Right atrium auricular region (tissue), 2 donors: ENCODE measurements around the gene RBM39. TPM values are rescaled to one million over a fixed set of nuclear protein-coding genes. Genes with fewer than 3 reads are reported as not detected.
A peak's percentile ranks its signal among the peaks of the same experiment; 100 is the strongest.

ENCODE experiments used
- DNase-seq: peaks from one replicate; pipeline ENCODE4 v3.0.0-alpha.2; 2019; ENCODE audit warnings: low spot score
- H3K27ac ChIP-seq, 2 donors: fragments of 200-600 bp; sonication (generic); 1 replicate in 1 of 2; 2 replicates in 1 of 2; pipeline ENCODE4 v1.5.1; 2016 to 2019
- H3K27me3 ChIP-seq, 2 donors: fragments of 200-600 bp; sonication (generic); one replicate each; pipeline versions ENCODE4 v1.5.1 to v1.6.0; 2017 to 2019
- H3K36me3 ChIP-seq: fragments of 200-600 bp; sonication (generic); one replicate; pipeline ENCODE4 v1.5.1; 2016
- H3K4me1 ChIP-seq, 2 donors: fragments of 200-600 bp; sonication (generic); one replicate each; pipeline versions ENCODE4 v1.5.1 to v1.6.0; 2017 to 2019
- H3K4me3 ChIP-seq, 2 donors: fragments of 200-600 bp; sonication (generic); 1 replicate in 1 of 2; 2 replicates in 1 of 2; pipeline ENCODE4 v1.5.1; 2017 to 2019; ENCODE audit warnings: mild to moderate bottlenecking in 1 of 2, moderate library complexity in 1 of 2
- H3K9me3 ChIP-seq, 2 donors: fragments of 200-600 bp; sonication (generic); one replicate each; pipeline ENCODE4 v1.5.1; 2019
- total RNA-seq, 2 donors: library from RNA; depleted of rRNA; stranded (reverse); fragments of >200 nt; gene quantifications; one replicate each; pipeline ENCODE4 v1.1.0, GENCODE V29; 2016
- TF ChIP-seq, protein P1 (sequence below), 2 donors: fragments of 200-600 bp; sonication (generic); IDR thresholded peaks; one replicate each; pipeline ENCODE4 v1.5.1; 2019; ENCODE audit warnings: antibody characterized with exemption in 2 of 2

The RBM39 gene
- total RNA-seq, 2 donors from 2014 or later = 106 to 112 TPM

GRCh38 chr20:35739294-35740163, 2.5 kb downstream of the RBM39 start:
- TF ChIP-seq, protein P1, sequence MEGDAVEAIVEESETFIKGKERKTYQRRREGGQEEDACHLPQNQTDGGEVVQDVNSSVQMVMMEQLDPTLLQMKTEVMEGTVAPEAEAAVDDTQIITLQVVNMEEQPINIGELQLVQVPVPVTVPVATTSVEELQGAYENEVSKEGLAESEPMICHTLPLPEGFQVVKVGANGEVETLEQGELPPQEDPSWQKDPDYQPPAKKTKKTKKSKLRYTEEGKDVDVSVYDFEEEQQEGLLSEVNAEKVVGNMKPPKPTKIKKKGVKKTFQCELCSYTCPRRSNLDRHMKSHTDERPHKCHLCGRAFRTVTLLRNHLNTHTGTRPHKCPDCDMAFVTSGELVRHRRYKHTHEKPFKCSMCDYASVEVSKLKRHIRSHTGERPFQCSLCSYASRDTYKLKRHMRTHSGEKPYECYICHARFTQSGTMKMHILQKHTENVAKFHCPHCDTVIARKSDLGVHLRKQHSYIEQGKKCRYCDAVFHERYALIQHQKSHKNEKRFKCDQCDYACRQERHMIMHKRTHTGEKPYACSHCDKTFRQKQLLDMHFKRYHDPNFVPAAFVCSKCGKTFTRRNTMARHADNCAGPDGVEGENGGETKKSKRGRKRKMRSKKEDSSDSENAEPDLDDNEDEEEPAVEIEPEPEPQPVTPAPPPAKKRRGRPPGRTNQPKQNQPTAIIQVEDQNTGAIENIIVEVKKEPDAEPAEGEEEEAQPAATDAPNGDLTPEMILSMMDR (IDR thresholded peaks at IDR 0.05) = peak in 1 of 2 donors; percentile 28
- peaks cover 0 to 69% of the 10 kb centered on the region in 2 donors for H3K4me1 ChIP-seq
- H3K36me3 ChIP-seq = peaks cover 63% of the 10 kb centered on the region

GRCh38 chr20:35738410-35739179, 3.5 kb downstream of the RBM39 start:
- Histone ChIP-seq H3K36me3 (peaks cover 72% of the 10 kb centered on the region), H3K9me3 (no peaks in the 10 kb centered on the region), H3K4me1 (peaks cover 0 to 78% of the 10 kb centered on the region in 2 donors), H3K27me3 (no peaks in the 10 kb centered on the region), H3K4me3 (no peak overlapping the region), H3K27ac (no peak overlapping the region)
- TF ChIP-seq, protein P1 (IDR thresholded peaks at IDR 0.05) = no peak
- no peak for DNase-seq

More at GRCh38 chr20:35739294-35740163, 2.5 kb downstream of the RBM39 start:
- Histone ChIP-seq H3K27ac (peak overlapping the region; percentile 99 to 100), H3K9me3 (no peaks in the 10 kb centered on the region), H3K4me3 (peak overlapping the region; percentile 10 to 86), H3K27me3 (no peaks in the 10 kb centered on the region)
- DNase-seq = no peak

DNA sequence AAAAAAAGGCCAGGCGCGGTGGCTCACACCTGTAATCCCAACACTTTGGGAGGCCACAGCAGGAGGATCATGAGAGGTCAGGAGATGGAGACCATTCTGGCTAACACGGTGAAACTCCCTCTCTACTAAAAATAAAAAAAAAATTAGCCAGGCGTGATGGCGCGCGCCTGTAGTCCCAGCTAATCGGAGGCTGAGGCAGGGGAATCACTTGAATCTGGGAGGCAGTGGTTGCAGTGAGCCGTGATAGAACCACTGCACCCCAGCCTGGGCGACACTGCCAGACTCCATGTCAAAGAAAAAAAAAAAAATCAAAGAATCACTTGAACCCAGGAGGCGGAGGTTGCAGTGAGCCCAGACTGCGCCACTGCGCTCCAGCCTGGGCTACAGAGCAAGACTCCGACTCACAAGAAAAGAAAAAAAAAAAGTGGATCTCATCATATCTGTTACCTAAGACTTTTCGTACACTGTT, 4.2 kb downstream of the RBM39 start:
- Histone ChIP-seq H3K36me3 (peaks cover 79% of the 10 kb centered on the region), H3K27ac (no peak overlapping the region), H3K4me1 (peaks cover 0 to 77% of the 10 kb centered on the region in 2 donors), H3K9me3 (no peaks in the 10 kb centered on the region), H3K27me3 (no peaks in the 10 kb centered on the region), H3K4me3 (no peak overlapping the region)
- no peak for DNase-seq
- TF ChIP-seq, protein P1 (IDR thresholded peaks at IDR 0.05) = no peak

GRCh38 chr20:35735826-35736470, 6.1 kb downstream of the RBM39 start:
- Histone ChIP-seq H3K27ac (no peak overlapping the region), H3K9me3 (no peaks in the 10 kb centered on the region), H3K27me3 (no peaks in the 10 kb centered on the region), H3K36me3 (peaks cover 99% of the 10 kb centered on the region), H3K4me3 (no peak overlapping the region), H3K4me1 (peaks cover 0 to 96% of the 10 kb centered on the region in 2 donors)
- DNase-seq = no peak
- TF ChIP-seq, protein P1 (IDR thresholded peaks at IDR 0.05) = no peak

GRCh38 chr20:35734777-35735649, 7.0 kb downstream of the RBM39 start:
- Histone ChIP-seq H3K9me3 (no peaks in the 10 kb centered on the region), H3K4me3 (no peak overlapping the region), H3K36me3 (peaks cover 100% of the 10 kb centered on the region), H3K27ac (no peak overlapping the region), H3K27me3 (no peaks in the 10 kb centered on the region), H3K4me1 (peaks cover 0 to 96% of the 10 kb centered on the region in 2 donors)
- DNase-seq = no peak
- TF ChIP-seq, protein P1 (IDR thresholded peaks at IDR 0.05) = no peak
